Left ventricle myocardium inferior (tissue), 1 donor: Measurements from ENCODE around the gene MACROD2. TPM values are rescaled to one million over a fixed set of nuclear protein-coding genes. Genes with fewer than 3 reads are reported as not detected.

Experiments used
- DNase-seq: peaks from one replicate; pipeline ENCODE4 v3.0.0-alpha.2; 2020
- H3K27ac ChIP-seq: fragments of 200-600 bp; replicated peaks from 2 replicates; pipeline ENCODE4 v1.8.0; 2021
- H3K27me3 ChIP-seq: fragments of 200-600 bp; 2 replicates; pipeline ENCODE4 v1.8.0; 2021; ENCODE audit warnings: low read depth
- H3K36me3 ChIP-seq: fragments of 200-600 bp; 2 replicates; pipeline ENCODE4 v1.8.0; 2021
- H3K4me1 ChIP-seq: fragments of 200-600 bp; 2 replicates; pipeline ENCODE4 v1.8.0; 2021
- H3K4me3 ChIP-seq: fragments of 200-600 bp; 2 replicates; pipeline ENCODE4 v1.8.0; 2021; ENCODE audit warnings: mild to moderate bottlenecking, moderate library complexity
- H3K9me3 ChIP-seq: fragments of 200-600 bp; replicated peaks from 2 replicates; pipeline ENCODE4 v1.8.0; 2021
- CTCF ChIP-seq: fragments of 200-600 bp; IDR thresholded peaks from 2 replicates; pipeline ENCODE4 v1.8.0; 2021; ENCODE audit warnings: antibody characterized with exemption, mild to moderate bottlenecking, borderline replicate concordance
- intact Hi-C: fragments of 100-400 bp; cut with micrococcal nuclease; formaldehyde crosslinking; loops from one replicate; pipeline ENCODE4 v1.11.0; 2022
- total RNA-seq: library from RNA; stranded (reverse); fragmentation: NEBNext Ultra II Directional; extraction: Animal tissue kit (Norgen Biotek cat#: 25700); gene quantifications from one replicate; pipeline ENCODE4 v1.2.1, GENCODE V29; 2021
- donor health status: DM: no; HTN: yes; CAD: no; lungs with severe emphysema.

Gene MACROD2
- total RNA-seq, 1 donor from 2014 or later = 3.6 TPM

GRCh38 chr20:15567219-15567618 lies 1571.9 kb downstream of the MACROD2 start:
- TF ChIP-seq CTCF = no peak
- no peak overlapping the region for H3K27ac ChIP-seq
- no peaks in the 10 kb centered on the region for H3K9me3 ChIP-seq
- H3K36me3 ChIP-seq = no peaks in the 10 kb centered on the region
- H3K27me3 ChIP-seq = no peaks in the 10 kb centered on the region
- H3K4me1 ChIP-seq = no peaks in the 10 kb centered on the region
- no peak overlapping the region for H3K4me3 ChIP-seq
- intact Hi-C loops = no loop called here
- no peak for DNase-seq

- no peaks in the 10 kb centered on the region for H3K36me3 ChIP-seq
- no peak overlapping the region for H3K4me3 ChIP-seq
- H3K9me3 ChIP-seq = no peaks in the 10 kb centered on the region
- H3K4me1 ChIP-seq = no peaks in the 10 kb centered on the region
- TF ChIP-seq CTCF = no peak
- H3K27me3 ChIP-seq = no peaks in the 10 kb centered on the region
- intact Hi-C loops = no loop called here
- DNase-seq = no peak
- no peak overlapping the region for H3K27ac ChIP-seq
Measured at GRCh38 chr20:15570156-15570555, 1574.8 kb downstream of the MACROD2 start.

GRCh38 chr20:15571056-15571455 lies 1575.7 kb downstream of the MACROD2 start:
- Histone ChIP-seq H3K4me1 (no peaks in the 10 kb centered on the region), H3K27ac (no peak overlapping the region), H3K4me3 (no peak overlapping the region), H3K27me3 (no peaks in the 10 kb centered on the region), H3K36me3 (no peaks in the 10 kb centered on the region), H3K9me3 (no peaks in the 10 kb centered on the region)
- no peak for DNase-seq
- intact Hi-C loops = no loop called here
- no peak for TF ChIP-seq CTCF

- intact Hi-C loops = no loop called here
- H3K36me3 ChIP-seq = no peaks in the 10 kb centered on the region
- H3K27me3 ChIP-seq = no peaks in the 10 kb centered on the region
- H3K4me1 ChIP-seq = no peaks in the 10 kb centered on the region
- no peak overlapping the region for H3K27ac ChIP-seq
- no peak overlapping the region for H3K4me3 ChIP-seq
- no peak for DNase-seq
- no peaks in the 10 kb centered on the region for H3K9me3 ChIP-seq
- TF ChIP-seq CTCF = no peak
Measured at GRCh38 chr20:15575255-15575654, 1579.9 kb downstream of the MACROD2 start.

- no peak overlapping the region for H3K27ac ChIP-seq
- intact Hi-C loops = no loop called here
- DNase-seq = no peak
Measured at GRCh38 chr20:15576411-15576810, 1581.1 kb downstream of the MACROD2 start.

More at GRCh38 chr20:15576411-15576810, 1581.1 kb downstream of the MACROD2 start:
- TF ChIP-seq CTCF = no peak
- Histone ChIP-seq H3K9me3 (no peaks in the 10 kb centered on the region), H3K4me3 (no peak overlapping the region), H3K36me3 (no peaks in the 10 kb centered on the region), H3K4me1 (no peaks in the 10 kb centered on the region), H3K27me3 (no peaks in the 10 kb centered on the region)
